PC-9 (cell line): ENCODE results near the gene GNG4. TPM values are rescaled to one million over a fixed set of nuclear protein-coding genes. Genes with fewer than 3 reads are reported as not detected.

Source experiments
- BruUV-seq: library from RNA; stranded (reverse); fragments of 400-500 nt; replicated peaks from 2 replicates; lab custom pipeline; 2021; lab: Mats Ljungman, UMichigan
- CTCF ChIA-PET: fragments of 300-600 bp; sonication (Branson Sonifier 250); formaldehyde crosslinking; loops from one replicate; lab custom pipeline; 2022; ENCODE audit warnings: antibody characterized with exemption; lab: Charles Lee
- POLR2A ChIA-PET: fragments of 300-600 bp; sonication (Branson Sonifier 250); formaldehyde crosslinking; loops from one replicate; lab custom pipeline; 2022; ENCODE audit warnings: antibody characterized with exemption; ENCODE audit not compliant: unreplicated experiment; lab: Charles Lee
- DNase-seq, 2 experiments: peaks; one replicate each; pipeline versions ENCODE4 v3.0.0 to v3.0.0-alpha.2; 2015 to 2022; ENCODE audit warnings: mixed read lengths in 1 of 2
- H2AFZ ChIP-seq: fragments of 200-600 bp; sonication (generic); 2 replicates; pipeline ENCODE4 v1.8.1; 2017; ENCODE audit warnings: antibody characterized with exemption
- H3F3A ChIP-seq: fragments of 200-600 bp; sonication (generic); 2 replicates; pipeline ENCODE4 v1.8.1; 2017; ENCODE audit warnings: antibody characterized with exemption, mild to moderate bottlenecking, low read depth; ENCODE audit not compliant: insufficient read depth
- H3K27ac ChIP-seq: fragments of 200-600 bp; sonication (generic); 2 replicates; pipeline ENCODE4 v1.6.1; 2016; ENCODE audit warnings: mixed run types
- H3K27me3 ChIP-seq: fragments of 200-600 bp; sonication (generic); 2 replicates; pipeline ENCODE4 v1.6.1; 2016; ENCODE audit warnings: low read depth, mixed run types; ENCODE audit not compliant: insufficient read depth
- H3K36me3 ChIP-seq: fragments of 200-600 bp; sonication (generic); 2 replicates; pipeline ENCODE4 v1.6.1; 2016; ENCODE audit warnings: low read depth, mixed run types
- H3K4me1 ChIP-seq: fragments of 200-600 bp; sonication (generic); replicated peaks from 2 replicates; pipeline ENCODE4 v1.6.1; 2016; ENCODE audit warnings: mixed run types; ENCODE audit not compliant: insufficient read depth
- H3K4me2 ChIP-seq: fragments of 200-600 bp; sonication (generic); 2 replicates; pipeline ENCODE4 v1.6.1; 2017; ENCODE audit warnings: mixed run types
- H3K4me3 ChIP-seq: fragments of 200-600 bp; sonication (generic); 2 replicates; pipeline ENCODE4 v1.6.1; 2016; ENCODE audit warnings: mixed run types
- H3K79me2 ChIP-seq: fragments of 200-600 bp; sonication (generic); 2 replicates; pipeline ENCODE4 v1.6.1; 2017; ENCODE audit warnings: low read depth, mixed run types
- H3K9me2 ChIP-seq: fragments of 200-600 bp; sonication (generic); 2 replicates; pipeline ENCODE4 v1.8.1; 2017; ENCODE audit warnings: mild to moderate bottlenecking; ENCODE audit not compliant: insufficient read depth
- H3K9me3 ChIP-seq: fragments of 200-600 bp; sonication (generic); 2 replicates; pipeline ENCODE4 v1.8.1; 2016; ENCODE audit warnings: low read depth; ENCODE audit not compliant: insufficient read depth
- H4K20me1 ChIP-seq: fragments of 200-600 bp; sonication (generic); 2 replicates; pipeline ENCODE4 v1.8.1; 2017; ENCODE audit not compliant: insufficient read depth
- CTCF ChIP-seq: fragments of 200-600 bp; sonication (generic); conservative IDR thresholded peaks from 2 replicates; pipeline ENCODE4 v1.6.1; 2017; ENCODE audit warnings: mixed run types, antibody characterized with exemption, mild to moderate bottlenecking, moderate library complexity
- EZH2 ChIP-seq: fragments of 200-600 bp; sonication (generic); IDR thresholded peaks from 2 replicates; pipeline ENCODE4 v1.8.0; 2017; ENCODE audit warnings: antibody characterized with exemption, low read depth
- intact Hi-C: fragments of 100-400 bp; cut with micrococcal nuclease; formaldehyde crosslinking; loops from one replicate; pipeline ENCODE4 v1.10.0; 2022; ENCODE audit not compliant: unreplicated experiment
- total RNA-seq: library from RNA; stranded (reverse); gene quantifications from 2 replicates; pipeline ENCODE4 v1.2.3, GENCODE V29; 2021

Gene GNG4
- total RNA-seq, 1 experiment from 2014 or later, result 16.3 TPM

- H3K27ac ChIP-seq, result no peak overlapping the region
- ChIA-PET POLR2A (no interaction called here), CTCF (no interaction called here)
- TF ChIP-seq EZH2 (no peak), CTCF (no peak)
- no peak for DNase-seq
- no peaks in the 10 kb centered on the region for H3K9me2 ChIP-seq
- no peak overlapping the region for H3K4me3 ChIP-seq
- H3K79me2 ChIP-seq, result no peaks in the 10 kb centered on the region
- no peaks in the 10 kb centered on the region for H3K36me3 ChIP-seq
- no peak overlapping the region for H2AFZ ChIP-seq
- no peaks in the 10 kb centered on the region for H3F3A ChIP-seq
- H3K9me3 ChIP-seq, result no peaks in the 10 kb centered on the region
- intact Hi-C loops, result no loop called here
- BruUV-seq, result no TSS peak
- H3K27me3 ChIP-seq, result no peaks in the 10 kb centered on the region
- H3K4me1 ChIP-seq, result no peaks in the 10 kb centered on the region
- H4K20me1 ChIP-seq, result no peaks in the 10 kb centered on the region
- H3K4me2 ChIP-seq, result no peak overlapping the region
Observed at GRCh38 chr1:235688096-235688495, 38.5 kb upstream of the GNG4 start.

GRCh38 chr1:235683653-235684052 lies 34.1 kb upstream of the GNG4 start:
- CTCF ChIA-PET, result interaction anchor here (0.6 kb wide), 1 partner anchor 216 kb away, joined by 19 read pairs; no protein-coding TSS in a partner anchor
- H3K4me3 ChIP-seq, result no peak overlapping the region
- BruUV-seq, result no TSS peak

GRCh38 chr1:235682216-235682615 lies 32.6 kb upstream of the GNG4 start:
- BruUV-seq, result no TSS peak
- Histone ChIP-seq H3K9me3 (no peaks in the 10 kb centered on the region), H4K20me1 (no peaks in the 10 kb centered on the region), H3K27ac (no peak overlapping the region), H3K79me2 (no peaks in the 10 kb centered on the region), H3K4me2 (no peak overlapping the region), H2AFZ (no peak overlapping the region), H3K4me1 (no peaks in the 10 kb centered on the region), H3K4me3 (no peak overlapping the region), H3K27me3 (no peaks in the 10 kb centered on the region), H3F3A (no peaks in the 10 kb centered on the region), H3K36me3 (no peaks in the 10 kb centered on the region), H3K9me2 (0 out of 2 replicates have a peak, but pooled peaks cover 3% of the 10 kb centered on the region)
- no peak for TF ChIP-seq EZH2
- no peak for TF ChIP-seq CTCF
- intact Hi-C loops, result no loop called here
- CTCF ChIA-PET, result no interaction called here
- POLR2A ChIA-PET, result no interaction called here
- no peak for DNase-seq

More at GRCh38 chr1:235683653-235684052, 34.1 kb upstream of the GNG4 start:
- intact Hi-C loops, result no loop called here
- DNase-seq, result no peak
- no peaks in the 10 kb centered on the region for H4K20me1 ChIP-seq
- H2AFZ ChIP-seq, result no peak overlapping the region
- no peak overlapping the region for H3K27ac ChIP-seq
- H3K4me2 ChIP-seq, result no peak overlapping the region
- no peaks in the 10 kb centered on the region for H3K27me3 ChIP-seq
- H3K79me2 ChIP-seq, result no peaks in the 10 kb centered on the region
- no peaks in the 10 kb centered on the region for H3F3A ChIP-seq
- H3K36me3 ChIP-seq, result no peaks in the 10 kb centered on the region
- H3K9me3 ChIP-seq, result no peaks in the 10 kb centered on the region
- H3K4me1 ChIP-seq, result no peaks in the 10 kb centered on the region
- no peaks in the 10 kb centered on the region for H3K9me2 ChIP-seq
- POLR2A ChIA-PET, result interaction anchor here (0.5 kb wide), 1 partner anchor 70 kb away, joined by 10 read pairs; no protein-coding TSS in a partner anchor
- TF ChIP-seq CTCF (no peak), EZH2 (no peak)
